HG02571 (cell line): Measurements from ENCODE around the gene TICRR.

Experiments
- ATAC-seq: cut with Tn5 transposase; IDR thresholded peaks from one replicate; pipeline ENCODE4 v1.9.1; 2021; ENCODE audit warnings: mild to moderate bottlenecking, moderate library complexity; ENCODE audit not compliant: unreplicated experiment

TICRR gene

GRCh38 chr15:89627256-89627970 is 52.1 kb downstream of the TICRR start:
- ATAC-seq, result no peak

- no peak for ATAC-seq
Measured at GRCh38 chr15:89628301-89628700, 53.0 kb downstream of the TICRR start.

- no peak for ATAC-seq
Measured at GRCh38 chr15:89628806-89629715, 53.8 kb downstream of the TICRR start.

- no peak for ATAC-seq
Measured at GRCh38 chr15:89629829-89630228, 54.6 kb downstream of the TICRR start.

GRCh38 chr15:89630260-89630659 is 55.0 kb downstream of the TICRR start:
- no peak for ATAC-seq

- ATAC-seq, result no peak
Measured at GRCh38 chr15:89630974-89631901, 56.0 kb downstream of the TICRR start.

- ATAC-seq, result no peak
Measured at GRCh38 chr15:89631902-89632264, 56.6 kb downstream of the TICRR start.

- no peak for ATAC-seq
Measured at GRCh38 chr15:89632563-89633430, 57.5 kb downstream of the TICRR start.

- no peak for ATAC-seq
Measured at GRCh38 chr15:89633585-89633984, 58.3 kb downstream of the TICRR start.

GRCh38 chr15:89640245-89640644 is 65.0 kb downstream of the TICRR start:
- ATAC-seq, result no peak

GRCh38 chr15:89641053-89641452 is 65.8 kb downstream of the TICRR start:
- no peak for ATAC-seq

GRCh38 chr15:89642106-89642505 is 66.8 kb downstream of the TICRR start:
- no peak for ATAC-seq

- ATAC-seq, result no peak
Measured at GRCh38 chr15:89645680-89646079, 70.4 kb downstream of the TICRR start.

- ATAC-seq, result no peak
Measured at GRCh38 chr15:89646416-89647141, 71.3 kb downstream of the TICRR start.

- no peak for ATAC-seq
Measured at GRCh38 chr15:89647191-89647851, 72.1 kb downstream of the TICRR start.

GRCh38 chr15:89648106-89649012 is 73.1 kb downstream of the TICRR start:
- no peak for ATAC-seq

- ATAC-seq, result no peak
Measured at GRCh38 chr15:89649013-89649625, 73.8 kb downstream of the TICRR start.
